Effector CD4-positive, alpha-beta T cell (primary cell): ENCODE measurements around the gene FBXO41.

Experiments
- DNase-seq: peaks from one replicate; pipeline ENCODE4 v3.0.0-alpha.2; 2020

The FBXO41 gene

GRCh38 chr2:73212448-73213176 is 71.7 kb downstream of the FBXO41 start:
- peak; percentile 64 for DNase-seq

GRCh38 chr2:73212098-73212447 is 72.2 kb downstream of the FBXO41 start:
- DNase-seq: no peak

- no peak for DNase-seq
Measured at GRCh38 chr2:73210696-73211095, 73.6 kb downstream of the FBXO41 start.

GRCh38 chr2:73210019-73210418 is 74.3 kb downstream of the FBXO41 start:
- DNase-seq: no peak

- DNase-seq: no peak
Measured at GRCh38 chr2:73208258-73208657, 76.0 kb downstream of the FBXO41 start.

- no peak for DNase-seq
Measured at GRCh38 chr2:73205611-73206010, 78.7 kb downstream of the FBXO41 start.
